H9 (cell line): ENCODE measurements around the gene MYEF2. TPM values are rescaled to one million over a fixed set of nuclear protein-coding genes. Genes with fewer than 3 reads are reported as not detected.

Experiments
- DNase-seq: peaks from one replicate; pipeline ENCODE4 v3.0.0-alpha.2; 2017
- H2AFZ ChIP-seq: one replicate; pipeline ENCODE4 v1.6.1; 2013; ENCODE audit warnings: mild to moderate bottlenecking, low read length, control low read depth, moderate library complexity
- H2AK5ac ChIP-seq: 2 replicates; pipeline ENCODE4 v1.6.1; 2013; ENCODE audit warnings: low read length, control low read depth, mixed read lengths; ENCODE audit not compliant: insufficient read length
- H2BK120ac ChIP-seq: one replicate; pipeline ENCODE4 v1.6.1; 2013; ENCODE audit warnings: low read depth, mild to moderate bottlenecking, low read length, control low read depth, inconsistent platforms; ENCODE audit not compliant: poor library complexity, severe bottlenecking
- H2BK12ac ChIP-seq: 2 replicates; pipeline ENCODE4 v1.6.1; 2013; ENCODE audit warnings: low read length, control low read depth, mixed read lengths, low read depth; ENCODE audit not compliant: insufficient read length
- H2BK15ac ChIP-seq: 2 replicates; pipeline ENCODE4 v1.6.1; 2013; ENCODE audit warnings: low read depth, low read length, control low read depth
- H2BK20ac ChIP-seq: one replicate; pipeline ENCODE4 v1.6.1; 2013; ENCODE audit warnings: low read depth, mild to moderate bottlenecking, low read length, control low read depth, inconsistent platforms; ENCODE audit not compliant: poor library complexity, severe bottlenecking
- H2BK5ac ChIP-seq: 2 replicates; pipeline ENCODE4 v1.6.1; 2013; ENCODE audit warnings: low read length, control low read depth, mixed read lengths; ENCODE audit not compliant: insufficient read length
- H3K14ac ChIP-seq: 2 replicates; pipeline ENCODE4 v1.6.1; 2013; ENCODE audit warnings: low read length, control low read depth; ENCODE audit not compliant: insufficient read depth
- H3K18ac ChIP-seq: 2 replicates; pipeline ENCODE4 v1.6.1; 2013; ENCODE audit warnings: low read depth, mild to moderate bottlenecking, mixed read lengths, low read length, control low read depth; ENCODE audit not compliant: insufficient read length
- H3K23ac ChIP-seq: 2 replicates; pipeline ENCODE4 v1.6.1; 2013; ENCODE audit warnings: low read length, control low read depth, mixed read lengths, low read depth; ENCODE audit not compliant: insufficient read length
- H3K23me2 ChIP-seq: 2 replicates; pipeline ENCODE4 v1.6.1; 2013; ENCODE audit warnings: low read depth, mild to moderate bottlenecking, mixed read lengths, low read length, control low read depth; ENCODE audit not compliant: insufficient read length, poor library complexity, severe bottlenecking
- H3K27ac ChIP-seq: 2 replicates; pipeline ENCODE4 v1.5.1; 2013; ENCODE audit warnings: low read length, control low read depth, mixed read lengths, low read depth; ENCODE audit not compliant: insufficient read length
- H3K27me3 ChIP-seq: 2 replicates; pipeline ENCODE4 v1.6.1; 2013; ENCODE audit warnings: low read length, control low read depth, inconsistent platforms; ENCODE audit not compliant: insufficient read depth
- H3K4ac ChIP-seq: 2 replicates; pipeline ENCODE4 v1.6.1; 2013; ENCODE audit warnings: low read depth, mild to moderate bottlenecking, control low read depth, inconsistent platforms, low read length, moderate library complexity
- H3K4me1 ChIP-seq: 2 replicates; pipeline ENCODE4 v1.6.1; 2013; ENCODE audit warnings: low read length, control low read depth, inconsistent platforms; ENCODE audit not compliant: insufficient read depth
- H3K4me2 ChIP-seq: 2 replicates; pipeline ENCODE4 v1.6.1; 2013; ENCODE audit warnings: low read length, control low read depth, mixed read lengths; ENCODE audit not compliant: insufficient read length, insufficient read depth
- H3K56ac ChIP-seq: 2 replicates; pipeline ENCODE4 v1.6.1; 2013; ENCODE audit warnings: low read depth, mild to moderate bottlenecking, mixed read lengths, low read length, control low read depth; ENCODE audit not compliant: insufficient read length
- H3K79me1 ChIP-seq: 2 replicates; pipeline ENCODE4 v1.6.1; 2013; ENCODE audit warnings: low read depth, mild to moderate bottlenecking, moderate library complexity, low read length, control low read depth, inconsistent platforms; ENCODE audit not compliant: insufficient read depth, poor library complexity, severe bottlenecking
- H3K79me2 ChIP-seq: 2 replicates; pipeline ENCODE4 v1.6.1; 2013; ENCODE audit warnings: low read length, control low read depth, inconsistent platforms; ENCODE audit not compliant: insufficient read depth
- H3K9ac ChIP-seq: 2 replicates; pipeline ENCODE4 v1.6.1; 2013; ENCODE audit warnings: low read length, control low read depth, mixed read lengths; ENCODE audit not compliant: insufficient read length; ENCODE audit errors: extremely low read depth
- H3K9me3 ChIP-seq: one replicate; pipeline ENCODE4 v1.6.1; 2013; ENCODE audit warnings: low read depth, low read length, inconsistent platforms; ENCODE audit not compliant: control insufficient read depth
- H3T11ph ChIP-seq: one replicate; pipeline ENCODE4 v1.6.1; 2013; ENCODE audit warnings: mild to moderate bottlenecking, low read length, control low read depth, inconsistent platforms
- H4K20me1 ChIP-seq: one replicate; pipeline ENCODE4 v1.6.1; 2013; ENCODE audit not compliant: control insufficient read depth, insufficient read length, insufficient read depth
- H4K5ac ChIP-seq: 2 replicates; pipeline ENCODE4 v1.6.1; 2013; ENCODE audit warnings: low read depth, mild to moderate bottlenecking, mixed read lengths, low read length, control low read depth; ENCODE audit not compliant: insufficient read length
- H4K8ac ChIP-seq: replicated peaks from 2 replicates; pipeline ENCODE4 v1.6.1; 2013; ENCODE audit warnings: low read length, control low read depth, mixed read lengths, low read depth; ENCODE audit not compliant: insufficient read length
- H4K91ac ChIP-seq: 2 replicates; pipeline ENCODE4 v1.6.1; 2013; ENCODE audit warnings: low read depth, mild to moderate bottlenecking, moderate library complexity, mixed read lengths, low read length, control low read depth; ENCODE audit not compliant: insufficient read length
- H3K27ac Mint-ChIP-seq, 3 experiments: 2 replicates in 2 of 3; 3 replicates in 1 of 3; pipeline ENCODE4 v1.8.0; 2020 to 2021; ENCODE audit warnings: mixed read lengths in 3 of 3, mild to moderate bottlenecking in 1 of 3, moderate library complexity in 1 of 3
- H3K27me3 Mint-ChIP-seq: 2 replicates; pipeline ENCODE4 v1.8.0; 2021; ENCODE audit warnings: low read depth, mild to moderate bottlenecking, moderate library complexity, mixed read lengths
- H3K36me3 Mint-ChIP-seq, 3 experiments: 2 replicates in 2 of 3; 3 replicates in 1 of 3; pipeline ENCODE4 v1.8.0; 2020 to 2021; ENCODE audit warnings: low read depth in 3 of 3, mixed read lengths in 3 of 3; ENCODE audit not compliant: insufficient read depth in 1 of 3
- H3K4me1 Mint-ChIP-seq, 2 experiments: 2 replicates each; pipeline ENCODE4 v1.8.0; 2020; ENCODE audit warnings: mixed read lengths in 2 of 2
- H3K4me3 Mint-ChIP-seq, 2 experiments: 2 replicates in 1 of 2; 3 replicates in 1 of 2; pipeline ENCODE4 v1.8.0; 2020 to 2021; ENCODE audit warnings: mild to moderate bottlenecking in 2 of 2, mixed read lengths in 2 of 2, moderate library complexity in 1 of 2
- H3K9me3 Mint-ChIP-seq, 2 experiments: 2 replicates in 1 of 2; 3 replicates in 1 of 2; pipeline ENCODE4 v1.8.0; 2020; ENCODE audit warnings: mild to moderate bottlenecking in 2 of 2, mixed read lengths in 2 of 2, moderate library complexity in 1 of 2
- CTCF ChIP-seq: fragments of 200-600 bp; sonication (generic); conservative IDR thresholded peaks from 3 replicates; pipeline ENCODE4 v1.8.0; 2021; ENCODE audit warnings: antibody characterized with exemption, mild to moderate bottlenecking
- WGBS: extraction: QIAGEN DNeasy Blood & Tissue Kit; methylation state at CpG from one replicate; pipeline ENCODE4 v1.1.7; 2013; ENCODE audit warnings: missing lambda C conversion rate, low lambda C conversion rate, mixed read lengths; ENCODE audit not compliant: insufficient read length; ENCODE audit errors: extremely low coverage; 5-methylcytosine and 5-hydroxymethylcytosine counted together
- total RNA-seq: library from RNA; stranded (reverse); gene quantifications from 2 replicates; pipeline ENCODE4 v1.2.1, GENCODE V29; 2021

Gene MYEF2
- total RNA-seq, 1 experiment from 2014 or later = 85.2 TPM

GRCh38 chr15:48153526-48153925, 24.6 kb downstream of the MYEF2 start:
- H2BK12ac ChIP-seq = no peak overlapping the region
- no peak overlapping the region for H4K8ac ChIP-seq
- no peak overlapping the region for H3K4ac ChIP-seq
- H3K9ac ChIP-seq = no peak overlapping the region
- H3K27ac ChIP-seq = no peak overlapping the region
- H2BK20ac ChIP-seq = no peak overlapping the region
- no peak for DNase-seq
- Mint-ChIP-seq H3K9me3 (no peaks in the 10 kb centered on the region), H3K27me3 (no peaks in the 10 kb centered on the region), H3K36me3 (peaks cover 24 to 52% (median 43%) of the 10 kb centered on the region in 3 experiments), H3K4me1 (peaks cover 16 to 21% of the 10 kb centered on the region in 2 experiments), H3K4me3 (no peak overlapping the region), H3K27ac (no peak overlapping the region)
- H4K5ac ChIP-seq = no peak overlapping the region
- H3K4me2 ChIP-seq = no peak overlapping the region
- H3K9me3 ChIP-seq = no peaks in the 10 kb centered on the region
- H3K56ac ChIP-seq = no peak overlapping the region
- no peak overlapping the region for H3T11ph ChIP-seq
- H2BK120ac ChIP-seq = no peak overlapping the region
- no peak overlapping the region for H3K23ac ChIP-seq
- H2AK5ac ChIP-seq = no peak overlapping the region
- H4K20me1 ChIP-seq = no peaks in the 10 kb centered on the region
- no CpG with 5 or more reads among the region's 2 CpGs for WGBS
- no peak overlapping the region for H3K18ac ChIP-seq
- no peak overlapping the region for H2BK5ac ChIP-seq
- H3K79me1 ChIP-seq = no peaks in the 10 kb centered on the region
- TF ChIP-seq CTCF = no peak
- H3K4me1 ChIP-seq = no peaks in the 10 kb centered on the region
- no peaks in the 10 kb centered on the region for H3K79me2 ChIP-seq
- H4K91ac ChIP-seq = no peak overlapping the region
- H3K27me3 ChIP-seq = no peaks in the 10 kb centered on the region
- H2AFZ ChIP-seq = no peak overlapping the region
- H3K14ac ChIP-seq = no peak overlapping the region
- no peaks in the 10 kb centered on the region for H3K23me2 ChIP-seq
- no peak overlapping the region for H2BK15ac ChIP-seq
